MM.1S (cell line): ENCODE results near the gene PTPRN2.

Experiments used
- DNase-seq: peaks from one replicate; pipeline ENCODE4 v3.0.0-alpha.2; 2015
- H2AFZ ChIP-seq: fragments of 300-600 bp; sonication (generic); 2 replicates; pipeline ENCODE4 v1.6.0; 2016; ENCODE audit warnings: antibody characterized with exemption, low read length
- H3F3A ChIP-seq: fragments of 300-600 bp; sonication (generic); 2 replicates; pipeline ENCODE4 v1.6.1; 2016; ENCODE audit warnings: mild to moderate bottlenecking, antibody characterized with exemption, low read length, moderate library complexity, mixed read lengths; ENCODE audit not compliant: insufficient read depth
- H3K27ac ChIP-seq: fragments of 300-600 bp; sonication (generic); 2 replicates; pipeline ENCODE4 v1.5.1; 2016; ENCODE audit warnings: mild to moderate bottlenecking, low read length
- H3K27me3 ChIP-seq: fragments of 300-600 bp; sonication (generic); replicated peaks from 2 replicates; pipeline ENCODE4 v1.6.0; 2016; ENCODE audit warnings: low read length; ENCODE audit not compliant: insufficient read depth
- H3K36me3 ChIP-seq: fragments of 300-600 bp; sonication (generic); replicated peaks from 2 replicates; pipeline ENCODE4 v1.6.1; 2016; ENCODE audit warnings: mild to moderate bottlenecking, low read length, mixed read lengths; ENCODE audit not compliant: insufficient read depth
- H3K4me1 ChIP-seq: fragments of 300-600 bp; sonication (generic); 2 replicates; pipeline ENCODE4 v1.6.1; 2016; ENCODE audit warnings: low read length, mixed read lengths
- H3K4me2 ChIP-seq: fragments of 300-600 bp; sonication (generic); 2 replicates; pipeline ENCODE4 v1.6.0; 2016; ENCODE audit warnings: low read depth, low read length
- H3K4me3 ChIP-seq: fragments of 300-600 bp; sonication (generic); 2 replicates; pipeline ENCODE4 v1.5.1; 2016; ENCODE audit warnings: low read length, mixed read lengths
- H3K79me2 ChIP-seq: fragments of 300-600 bp; sonication (generic); 2 replicates; pipeline ENCODE4 v1.6.1; 2016; ENCODE audit warnings: mixed run types, low read length, mixed read lengths
- H3K9ac ChIP-seq: fragments of 300-600 bp; sonication (generic); 2 replicates; pipeline ENCODE4 v1.6.1; 2016; ENCODE audit warnings: low read length, mixed read lengths
- H3K9me2 ChIP-seq: fragments of 300-600 bp; sonication (generic); replicated peaks from 2 replicates; pipeline ENCODE4 v1.6.1; 2016; ENCODE audit warnings: mild to moderate bottlenecking, low read length, mixed read lengths; ENCODE audit not compliant: insufficient read depth
- H3K9me3 ChIP-seq: fragments of 300-600 bp; sonication (generic); replicated peaks from 2 replicates; pipeline ENCODE4 v1.6.1; 2016; ENCODE audit warnings: mild to moderate bottlenecking, low read length, mixed read lengths; ENCODE audit not compliant: insufficient read depth
- H4K20me1 ChIP-seq: fragments of 300-600 bp; sonication (generic); 2 replicates; pipeline ENCODE4 v1.6.1; 2016; ENCODE audit warnings: mild to moderate bottlenecking, low read length, moderate library complexity, mixed read lengths; ENCODE audit not compliant: insufficient read depth
- EZH2 ChIP-seq: fragments of 300-600 bp; sonication (generic); optimal IDR thresholded peaks from 2 replicates; pipeline ENCODE3; 2017; ENCODE audit warnings: low read depth, mild to moderate bottlenecking, antibody characterized with exemption, low read length, mixed read lengths
- EZH2phosphoT487 ChIP-seq: fragments of 300-600 bp; sonication (generic); IDR thresholded peaks from 2 replicates; pipeline ENCODE4 v1.6.1; 2018; ENCODE audit warnings: antibody characterized with exemption, low read length
- TF ChIP-seq, protein P1 (sequence below): fragments of 300-600 bp; sonication (generic); IDR thresholded peaks from 2 replicates; pipeline ENCODE4 v1.5.1; 2016; ENCODE audit warnings: antibody characterized with exemption, low read length, mixed read lengths

Gene PTPRN2

DNA sequence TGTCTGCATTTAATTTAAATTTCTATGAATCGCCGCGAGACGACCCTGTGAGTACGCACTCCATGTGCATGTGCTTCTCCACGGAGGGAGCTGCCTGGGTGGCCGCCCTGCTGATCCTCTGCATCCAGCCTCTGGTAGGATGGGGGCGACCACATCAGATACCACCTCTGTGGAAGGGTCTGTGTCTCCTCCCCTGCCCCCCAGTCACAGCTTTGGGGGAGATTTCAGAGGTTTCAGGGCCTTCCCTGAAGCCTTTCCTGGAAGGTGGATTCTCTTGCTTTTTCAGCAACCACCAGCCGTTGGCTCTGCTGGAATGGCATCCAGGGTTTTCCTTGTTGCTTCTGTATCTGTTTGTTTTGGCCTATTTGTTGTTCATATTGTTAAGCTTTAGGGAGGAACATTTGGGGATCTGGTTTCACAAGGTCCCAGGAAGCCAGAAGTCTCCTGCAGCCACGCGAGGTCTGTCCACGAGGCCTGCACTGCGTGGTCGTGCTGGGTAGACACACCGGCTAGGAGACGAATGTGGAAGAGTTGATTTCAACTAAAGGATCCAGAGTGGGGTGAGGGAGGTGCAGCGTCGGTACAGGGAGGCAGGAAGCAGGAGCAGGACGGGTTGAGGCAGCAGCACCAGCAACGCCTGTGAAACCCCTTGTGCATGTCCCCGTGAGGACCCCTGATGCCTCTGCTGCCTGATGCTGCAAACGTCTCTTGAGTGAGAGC, 329.1 kb downstream of the PTPRN2 start:
- Histone ChIP-seq H3K79me2 (no peaks in the 10 kb centered on the region), H4K20me1 (no peaks in the 10 kb centered on the region)

DNA sequence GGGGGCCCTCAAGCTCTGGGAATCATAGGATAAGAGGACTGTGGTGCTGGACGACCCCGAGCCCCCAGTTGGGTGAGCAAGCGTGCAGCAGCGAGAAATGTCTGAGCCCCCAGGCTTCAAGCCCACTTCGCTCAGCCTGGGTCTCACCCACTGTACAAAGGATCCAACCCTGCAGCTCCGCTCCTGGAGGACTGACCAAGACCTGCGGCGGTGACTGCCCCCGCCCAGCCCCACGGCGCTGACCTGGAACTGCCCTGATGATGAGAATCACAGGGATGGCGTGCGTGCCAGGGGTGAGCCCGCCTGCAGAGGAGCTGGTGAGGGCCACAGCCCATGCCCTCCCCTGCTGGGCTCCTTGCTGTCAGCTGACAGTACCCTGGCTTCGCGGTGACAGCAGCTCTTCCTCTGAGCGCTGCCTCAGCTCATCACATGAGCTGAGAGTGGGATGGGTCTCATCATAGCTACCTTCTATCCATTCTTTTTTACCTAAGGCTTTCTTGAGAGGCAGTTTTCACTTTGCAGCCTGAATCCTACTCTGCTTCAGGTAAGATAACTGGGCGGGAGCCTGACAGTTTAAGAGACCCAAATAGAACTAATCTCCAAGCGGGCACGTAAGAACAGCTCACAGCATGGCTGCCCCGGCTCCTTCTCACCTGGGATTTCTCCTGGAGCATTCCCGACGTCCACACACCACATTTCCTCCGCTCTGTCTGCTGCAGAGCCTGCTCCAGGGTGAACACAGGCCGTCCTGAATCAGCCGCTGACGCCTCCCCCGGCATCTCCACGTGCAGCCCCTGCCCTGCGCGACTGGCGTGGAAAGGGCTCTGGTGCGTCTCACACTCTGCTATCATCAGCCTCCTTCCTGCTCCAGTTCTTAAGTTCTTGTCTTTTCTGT, 329.9 kb downstream of the PTPRN2 start:
- H3K4me2 ChIP-seq = no peak overlapping the region
- TF ChIP-seq EZH2 (no peak), EZH2phosphoT487 (no peak)
- TF ChIP-seq, protein P1, sequence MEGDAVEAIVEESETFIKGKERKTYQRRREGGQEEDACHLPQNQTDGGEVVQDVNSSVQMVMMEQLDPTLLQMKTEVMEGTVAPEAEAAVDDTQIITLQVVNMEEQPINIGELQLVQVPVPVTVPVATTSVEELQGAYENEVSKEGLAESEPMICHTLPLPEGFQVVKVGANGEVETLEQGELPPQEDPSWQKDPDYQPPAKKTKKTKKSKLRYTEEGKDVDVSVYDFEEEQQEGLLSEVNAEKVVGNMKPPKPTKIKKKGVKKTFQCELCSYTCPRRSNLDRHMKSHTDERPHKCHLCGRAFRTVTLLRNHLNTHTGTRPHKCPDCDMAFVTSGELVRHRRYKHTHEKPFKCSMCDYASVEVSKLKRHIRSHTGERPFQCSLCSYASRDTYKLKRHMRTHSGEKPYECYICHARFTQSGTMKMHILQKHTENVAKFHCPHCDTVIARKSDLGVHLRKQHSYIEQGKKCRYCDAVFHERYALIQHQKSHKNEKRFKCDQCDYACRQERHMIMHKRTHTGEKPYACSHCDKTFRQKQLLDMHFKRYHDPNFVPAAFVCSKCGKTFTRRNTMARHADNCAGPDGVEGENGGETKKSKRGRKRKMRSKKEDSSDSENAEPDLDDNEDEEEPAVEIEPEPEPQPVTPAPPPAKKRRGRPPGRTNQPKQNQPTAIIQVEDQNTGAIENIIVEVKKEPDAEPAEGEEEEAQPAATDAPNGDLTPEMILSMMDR = no peak
- H4K20me1 ChIP-seq = no peaks in the 10 kb centered on the region
- no peaks in the 10 kb centered on the region for H3K79me2 ChIP-seq
- no peak for DNase-seq
- no peaks in the 10 kb centered on the region for H3F3A ChIP-seq
- H3K4me1 ChIP-seq = no peaks in the 10 kb centered on the region
- H3K9me3 ChIP-seq = no peaks in the 10 kb centered on the region
- H3K9ac ChIP-seq = no peak overlapping the region
- H3K4me3 ChIP-seq = no peak overlapping the region
- no peaks in the 10 kb centered on the region for H3K9me2 ChIP-seq
- H3K36me3 ChIP-seq = no peaks in the 10 kb centered on the region
- H3K27me3 ChIP-seq = peaks cover 69% of the 10 kb centered on the region
- H2AFZ ChIP-seq = no peak overlapping the region
- no peak overlapping the region for H3K27ac ChIP-seq

More for the DNA sequence above, 329.1 kb downstream of the PTPRN2 start:
- Histone ChIP-seq H3K9me3 (no peaks in the 10 kb centered on the region), H3K4me2 (no peak overlapping the region), H3K9me2 (no peaks in the 10 kb centered on the region), H3K4me1 (no peaks in the 10 kb centered on the region), H2AFZ (no peak overlapping the region), H3K27me3 (peaks cover 61% of the 10 kb centered on the region), H3F3A (no peaks in the 10 kb centered on the region), H3K27ac (no peak overlapping the region), H3K36me3 (no peaks in the 10 kb centered on the region), H3K4me3 (no peak overlapping the region), H3K9ac (no peak overlapping the region)
- no peak for DNase-seq
- TF ChIP-seq EZH2 (no peak), EZH2phosphoT487 (no peak)
- TF ChIP-seq, protein P1 = no peak

DNA sequence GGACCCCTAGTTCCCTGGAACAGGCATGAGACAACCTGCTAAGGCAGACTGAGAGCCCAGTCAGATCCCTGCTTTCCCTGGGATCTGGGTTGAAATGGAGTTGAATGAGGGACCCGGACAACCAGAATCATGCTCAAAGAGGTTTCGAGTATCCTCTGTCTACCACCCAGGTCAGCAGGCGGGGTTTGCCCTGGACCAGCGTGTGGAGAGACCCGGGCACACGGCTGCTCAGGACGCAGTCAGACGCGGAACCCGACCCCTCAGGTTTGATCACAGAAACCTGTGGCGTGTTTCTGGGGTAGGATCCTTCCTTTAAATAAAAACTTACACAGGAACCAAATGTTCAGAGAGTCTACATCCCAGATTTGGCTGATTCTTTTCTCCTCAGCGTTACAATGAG, 330.6 kb downstream of the PTPRN2 start:
- no peaks in the 10 kb centered on the region for H3K4me1 ChIP-seq
- TF ChIP-seq EZH2 (no peak), EZH2phosphoT487 (no peak)
- TF ChIP-seq, protein P1 = no peak
- H3K36me3 ChIP-seq = no peaks in the 10 kb centered on the region
- no peak overlapping the region for H2AFZ ChIP-seq
- H3K79me2 ChIP-seq = no peaks in the 10 kb centered on the region
- H3F3A ChIP-seq = no peaks in the 10 kb centered on the region
- H3K9me3 ChIP-seq = no peaks in the 10 kb centered on the region
- H4K20me1 ChIP-seq = no peaks in the 10 kb centered on the region
- no peak overlapping the region for H3K27ac ChIP-seq
- no peaks in the 10 kb centered on the region for H3K9me2 ChIP-seq
- H3K9ac ChIP-seq = no peak overlapping the region
- no peak overlapping the region for H3K4me2 ChIP-seq
- H3K4me3 ChIP-seq = no peak overlapping the region
- peaks cover 75% of the 10 kb centered on the region for H3K27me3 ChIP-seq
- no peak for DNase-seq
